ENCODE results near the gene BRIP1.
"Not testable (repeated sequence)": the region's sequence is repeated elsewhere in the genome, so short reads cannot be mapped to it uniquely, and the experiment has no call there.

BRIP1 gene

GRCh38 chr17:61863801-61864126 is 436 bp upstream of the BRIP1 start:
- DNase-seq (ENCODE audit: low spot score) = no peak

- DNase-seq (ENCODE audit: low spot score) = no peak
Measured at GRCh38 chr17:61862105-61862574, 1.2 kb downstream of the BRIP1 start.

- not testable (repeated sequence) for DNase-seq (ENCODE audit: low spot score)
Measured at GRCh38 chr17:61860397-61860796, 2.9 kb downstream of the BRIP1 start.

- no peak for DNase-seq (ENCODE audit: low spot score)
Measured at GRCh38 chr17:61856035-61856434, 7.3 kb downstream of the BRIP1 start.

GRCh38 chr17:61852857-61853256 is 10.5 kb downstream of the BRIP1 start:
- DNase-seq (ENCODE audit: low spot score) = no peak

- no peak for DNase-seq (ENCODE audit: low spot score)
Measured at GRCh38 chr17:61849674-61850073, 13.7 kb downstream of the BRIP1 start.

GRCh38 chr17:61848896-61849295 is 14.4 kb downstream of the BRIP1 start:
- DNase-seq (ENCODE audit: low spot score) = no peak

- no peak for DNase-seq (ENCODE audit: low spot score)
Measured at GRCh38 chr17:61848247-61848646, 15.1 kb downstream of the BRIP1 start.

- DNase-seq (ENCODE audit: low spot score) = no peak
Measured at GRCh38 chr17:61847659-61848058, 15.7 kb downstream of the BRIP1 start.

GRCh38 chr17:61846761-61847375 is 16.5 kb downstream of the BRIP1 start:
- no peak for DNase-seq (ENCODE audit: low spot score)

- no peak for DNase-seq (ENCODE audit: low spot score)
Measured at GRCh38 chr17:61846088-61846487, 17.2 kb downstream of the BRIP1 start.

- DNase-seq (ENCODE audit: low spot score) = no peak
Measured at GRCh38 chr17:61843435-61843834, 19.9 kb downstream of the BRIP1 start.

- DNase-seq (ENCODE audit: low spot score) = no peak
Measured at GRCh38 chr17:61842899-61843298, 20.4 kb downstream of the BRIP1 start.

- no peak for DNase-seq (ENCODE audit: low spot score)
Measured at GRCh38 chr17:61839300-61839786, 24.0 kb downstream of the BRIP1 start.

GRCh38 chr17:61837175-61838051 is 25.9 kb downstream of the BRIP1 start:
- DNase-seq (ENCODE audit: low spot score) = peak; percentile 3

- no peak for DNase-seq (ENCODE audit: low spot score)
Measured at GRCh38 chr17:61836266-61837174, 26.8 kb downstream of the BRIP1 start.

- no peak for DNase-seq (ENCODE audit: low spot score)
Measured at GRCh38 chr17:61835606-61836005, 27.7 kb downstream of the BRIP1 start.

- no peak for DNase-seq (ENCODE audit: low spot score)
Measured at GRCh38 chr17:61834610-61835009, 28.7 kb downstream of the BRIP1 start.

- DNase-seq (ENCODE audit: low spot score) = no peak
Measured at GRCh38 chr17:61833536-61834193, 29.7 kb downstream of the BRIP1 start.

GRCh38 chr17:61832463-61832862 is 30.9 kb downstream of the BRIP1 start:
- no peak for DNase-seq (ENCODE audit: low spot score)

GRCh38 chr17:61831099-61831498 is 32.2 kb downstream of the BRIP1 start:
- DNase-seq (ENCODE audit: low spot score) = no peak

GRCh38 chr17:61828694-61829093 is 34.6 kb downstream of the BRIP1 start:
- DNase-seq (ENCODE audit: low spot score) = no peak

Measured in putamen (tissue), 1 donor.